HG03060 (cell line): ENCODE measurements around the gene INPP5D.

Experiments
- ATAC-seq: cut with Tn5 transposase; IDR thresholded peaks from one replicate; pipeline ENCODE4 v1.9.1; 2021; ENCODE audit warnings: low read depth, moderate number of reproducible peaks; ENCODE audit not compliant: unreplicated experiment

The INPP5D gene

DNA sequence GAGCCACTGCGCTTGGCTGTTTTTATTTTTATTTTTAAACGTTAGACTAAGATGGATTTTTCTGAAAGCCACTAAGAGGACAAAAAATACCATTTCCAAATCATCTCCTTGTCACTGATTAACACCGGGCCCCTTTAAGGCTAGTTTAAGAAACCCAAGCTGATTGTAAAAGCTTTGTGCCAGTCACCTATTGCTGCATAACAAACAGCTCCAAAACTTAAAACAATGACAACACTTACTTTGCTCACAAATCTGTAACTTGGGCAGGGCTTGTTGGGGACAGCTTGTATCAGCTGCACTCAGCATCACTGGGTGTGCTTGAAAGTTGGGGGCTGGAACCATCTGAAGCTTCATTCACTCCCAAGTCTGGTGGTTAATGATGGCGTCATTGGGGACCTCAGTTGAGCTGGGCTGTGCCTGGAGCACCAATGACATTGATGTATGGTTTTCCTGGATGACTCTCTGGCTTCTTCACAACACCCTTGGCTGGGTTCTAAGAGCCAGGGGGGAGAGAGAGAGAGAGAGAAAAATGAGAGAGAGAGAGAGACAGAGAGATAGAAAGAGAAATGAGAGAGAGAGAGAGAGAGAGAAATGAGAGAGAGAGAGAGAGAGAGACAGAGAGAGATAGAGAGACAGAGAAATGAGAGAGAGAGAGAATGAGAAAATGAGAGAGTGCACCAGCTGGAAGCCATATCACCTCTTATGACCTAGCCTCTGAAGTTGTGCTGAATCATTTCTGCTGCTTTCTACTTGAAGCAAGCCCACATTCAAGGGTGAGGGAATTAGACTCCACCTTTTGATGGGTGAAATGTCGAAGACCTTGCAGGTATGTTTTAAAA, 165.3 kb downstream of the INPP5D start:
- ATAC-seq: no peak

DNA sequence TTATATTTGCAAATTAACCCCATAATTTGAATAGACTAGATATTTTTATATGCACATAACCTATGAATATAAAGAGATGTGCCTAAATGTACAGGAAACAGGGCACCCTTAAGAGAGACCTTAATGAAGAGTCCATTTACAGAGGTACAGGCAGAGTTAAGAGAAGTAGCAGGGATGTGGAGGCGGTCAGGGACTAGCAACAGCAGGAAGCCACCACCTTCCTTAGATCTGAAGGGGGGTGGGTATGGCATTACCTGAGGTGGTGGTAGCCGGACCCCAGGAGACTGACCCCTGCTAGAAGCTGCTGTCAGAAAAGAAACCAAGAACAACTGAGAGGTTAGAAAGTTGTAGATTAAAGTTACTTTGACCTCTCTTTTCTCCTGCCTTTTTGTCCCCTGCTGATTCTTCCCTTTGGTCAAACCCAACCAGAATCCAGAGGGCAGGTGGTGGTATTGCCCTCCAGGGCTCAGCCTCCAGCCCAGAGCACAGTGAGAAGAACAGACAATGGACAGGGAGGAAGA, 166.4 kb downstream of the INPP5D start:
- ATAC-seq: no peak

DNA sequence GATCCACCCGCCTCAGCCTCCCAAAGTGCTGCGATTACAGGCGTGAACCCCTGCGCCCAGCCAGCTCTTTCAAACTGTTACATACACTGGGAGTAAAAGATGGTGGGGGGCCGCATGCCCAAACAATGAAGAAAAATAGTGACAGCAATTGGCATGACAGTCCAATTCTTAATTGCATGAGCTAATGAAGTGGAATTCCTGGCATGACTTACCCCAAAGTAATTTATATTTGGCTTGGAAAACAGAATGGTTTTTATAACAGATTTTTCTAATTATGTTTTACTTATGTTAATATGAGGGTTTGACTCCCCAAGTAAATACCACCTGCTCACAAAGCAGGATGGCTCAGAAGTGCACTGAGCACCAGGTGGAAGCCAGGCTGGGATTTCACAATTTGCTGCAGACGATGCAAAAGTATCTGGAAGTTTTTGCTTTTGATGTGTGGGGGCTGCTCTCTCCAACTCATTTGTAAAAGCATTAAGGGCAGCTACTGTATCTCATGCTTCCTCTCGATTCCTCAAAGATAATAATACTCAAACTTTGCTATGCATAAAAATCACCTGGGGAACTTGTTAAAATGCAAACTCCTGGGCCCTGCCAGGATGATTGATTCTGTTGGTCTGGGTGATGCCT, 167.3 kb downstream of the INPP5D start:
- no peak for ATAC-seq

DNA sequence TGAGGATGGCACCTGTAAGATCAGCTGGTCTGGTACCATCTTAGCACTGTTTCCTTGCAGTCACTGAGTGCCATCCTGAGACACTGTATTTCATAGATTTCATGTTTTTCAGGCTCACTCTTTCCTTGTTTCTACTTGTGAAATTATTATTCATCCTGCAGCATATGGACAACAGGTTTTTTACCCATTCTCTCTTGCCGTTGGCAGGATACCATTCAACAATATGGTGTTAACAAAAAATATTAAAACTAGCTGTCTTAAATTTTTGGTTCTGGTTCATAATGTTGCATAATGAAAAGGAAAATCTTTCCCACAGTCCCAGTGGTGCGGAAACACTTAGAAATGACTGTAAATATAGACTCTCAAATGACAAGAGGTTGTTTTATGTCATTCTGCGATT, 168.2 kb downstream of the INPP5D start:
- no peak for ATAC-seq

DNA sequence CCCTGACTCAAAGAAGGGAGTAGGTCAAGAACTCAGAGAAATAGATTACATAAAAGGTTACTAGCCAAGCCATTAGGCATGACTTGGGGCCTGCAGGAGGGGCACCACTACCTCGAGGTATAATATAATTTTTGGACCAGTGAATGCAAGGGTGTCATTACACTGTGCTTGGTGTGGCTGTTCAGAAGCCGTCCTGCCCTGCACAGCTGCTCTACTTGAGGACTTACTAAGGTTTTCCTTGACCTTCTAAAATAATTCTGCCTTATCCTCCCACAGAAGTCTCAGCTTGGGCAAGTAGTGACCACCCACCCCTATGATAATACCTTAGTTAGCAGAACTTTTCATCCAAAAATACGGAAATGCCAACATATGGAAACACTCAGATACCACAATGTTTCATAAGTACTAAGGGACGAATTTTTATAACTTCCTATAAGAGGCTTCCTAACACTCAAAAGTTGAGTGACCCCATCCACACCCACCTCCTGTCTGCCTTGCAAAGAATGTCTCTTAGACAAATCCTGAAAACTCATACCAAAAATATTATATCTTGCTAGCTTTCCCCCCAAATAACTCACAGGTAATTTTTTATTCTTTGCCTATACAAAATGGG, 173.6 kb downstream of the INPP5D start:
- ATAC-seq: no peak

DNA sequence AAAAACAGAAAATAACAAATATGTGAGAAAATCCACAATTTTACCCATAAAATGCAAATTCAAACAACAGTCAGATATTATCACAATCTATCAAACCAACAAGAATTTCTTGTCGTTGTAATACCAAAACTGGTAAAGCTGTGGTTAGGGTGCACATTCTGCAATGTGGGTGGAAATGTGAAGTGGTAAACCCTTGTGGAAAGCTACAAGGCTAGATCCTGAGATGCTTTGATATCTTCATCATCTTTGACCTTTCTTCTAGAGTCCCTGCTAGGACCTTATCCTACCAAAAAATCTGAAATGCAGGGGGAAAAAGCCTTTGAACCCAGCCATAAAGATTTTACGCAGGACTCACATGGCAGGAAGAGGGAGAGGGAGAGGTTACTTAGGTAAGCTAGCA, 174.1 kb downstream of the INPP5D start:
- ATAC-seq: no peak

DNA sequence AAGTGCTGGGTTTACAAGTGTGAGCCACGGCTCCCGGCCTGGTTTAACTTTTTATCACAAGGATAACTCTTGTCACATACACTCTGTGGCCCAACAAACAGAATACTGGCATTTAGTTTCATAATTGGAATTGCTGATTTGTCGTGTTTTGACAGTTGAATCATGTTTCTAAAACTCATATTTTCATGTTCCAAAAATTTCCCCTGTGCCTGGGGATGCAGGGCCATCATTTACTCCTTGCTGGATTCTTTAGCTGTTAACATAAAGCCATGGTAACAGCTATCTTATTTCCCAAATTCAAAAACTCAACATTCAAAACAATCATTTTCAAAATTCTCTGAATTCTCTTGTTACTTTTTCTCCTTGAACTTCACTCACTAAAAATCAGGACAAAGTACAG, 174.9 kb downstream of the INPP5D start:
- no peak for ATAC-seq

DNA sequence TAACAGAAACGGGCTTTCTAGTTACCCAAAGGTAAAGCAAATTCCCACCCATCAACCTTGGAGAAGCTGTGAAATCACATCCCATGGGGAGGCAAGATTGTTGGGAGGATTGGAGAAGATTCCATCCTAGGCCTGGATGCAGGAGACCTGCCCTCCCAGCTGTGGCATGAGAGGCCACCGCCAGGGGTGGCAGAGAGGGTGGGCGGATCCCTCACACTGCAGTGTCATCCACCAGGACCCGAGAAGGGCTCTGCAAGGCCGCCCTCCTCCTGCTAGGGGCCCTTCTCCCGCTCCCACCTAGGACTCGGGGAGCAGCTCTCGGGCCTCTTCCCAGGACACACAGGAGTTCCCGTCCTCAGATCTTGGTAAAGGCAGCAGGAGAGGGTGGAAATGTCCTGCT, 175.8 kb downstream of the INPP5D start:
- ATAC-seq: no peak

DNA sequence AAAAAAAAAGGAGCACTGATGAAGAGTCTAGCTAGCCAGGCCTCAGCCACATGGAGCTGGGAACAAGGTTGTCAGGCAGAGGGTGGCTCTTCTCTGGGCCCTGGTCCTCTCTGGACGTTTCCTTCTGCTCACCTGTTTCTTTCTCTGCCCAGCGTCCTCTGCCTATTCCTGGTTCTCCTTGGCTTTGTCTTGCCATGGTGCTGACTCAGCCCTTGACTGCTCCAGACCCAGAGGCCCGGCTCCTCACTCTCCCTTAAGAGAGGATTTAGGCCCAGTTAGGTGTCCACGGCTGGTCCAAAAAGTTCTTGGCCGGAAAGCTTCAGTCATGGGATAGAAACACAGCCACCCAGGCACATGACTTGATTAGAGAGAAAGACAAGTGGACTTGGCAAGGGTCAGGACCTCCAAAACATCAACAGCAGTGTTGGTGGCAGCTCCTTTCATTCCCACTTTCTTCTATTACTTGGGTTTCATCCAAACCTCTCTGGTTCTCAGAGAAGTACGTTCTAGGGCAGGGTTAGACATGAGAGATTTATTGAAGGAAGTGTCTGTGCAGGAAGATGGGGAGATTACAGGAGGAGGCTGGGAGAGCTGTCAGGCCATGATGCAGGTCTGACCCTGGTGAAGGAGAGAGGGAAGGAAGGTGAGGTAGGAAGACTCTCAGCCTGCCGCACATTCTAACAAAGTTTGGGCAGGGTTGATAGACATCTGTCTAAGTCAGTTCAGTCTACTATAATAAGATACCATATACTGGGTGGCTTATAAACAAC, 176.9 kb downstream of the INPP5D start:
- no peak for ATAC-seq

DNA sequence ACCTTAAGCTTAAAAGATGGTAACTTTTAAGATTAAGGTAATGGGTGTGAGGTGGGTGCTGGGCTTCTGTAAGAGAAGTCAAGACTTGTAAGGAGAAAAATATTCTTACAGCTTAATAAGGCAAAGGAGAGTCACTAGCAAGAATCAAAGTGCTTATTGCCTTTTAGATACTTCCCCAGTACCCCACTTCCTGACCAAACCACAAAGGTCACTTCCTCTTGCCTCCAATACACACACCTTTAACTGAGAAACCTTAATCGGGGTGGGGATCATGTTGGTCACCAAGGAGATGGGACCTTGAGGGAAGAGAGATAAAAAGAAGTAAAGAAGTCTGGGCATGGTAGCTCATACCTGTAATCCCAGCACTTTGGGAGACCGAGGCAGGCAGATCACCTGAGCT, 180.8 kb downstream of the INPP5D start:
- no peak for ATAC-seq

DNA sequence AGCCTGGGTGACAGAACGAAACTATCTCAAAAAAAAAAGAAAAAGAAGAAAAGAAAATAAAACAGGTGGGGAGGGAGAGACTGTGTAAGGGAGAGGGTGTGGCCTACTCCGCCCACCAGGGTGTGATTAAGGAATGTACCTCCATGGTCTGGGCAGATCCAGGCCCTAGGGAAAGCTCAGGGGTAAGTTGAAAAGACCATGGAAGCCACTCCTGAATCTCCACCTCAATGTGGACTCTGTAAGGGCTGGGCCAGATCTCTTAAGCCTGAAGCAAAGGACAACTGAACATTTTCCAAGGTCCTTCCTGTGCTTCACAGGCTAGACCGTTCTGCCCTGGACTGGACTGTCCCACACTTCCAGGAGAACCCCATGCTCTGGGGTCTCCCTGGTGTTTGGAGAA, 181.7 kb downstream of the INPP5D start:
- no peak for ATAC-seq

DNA sequence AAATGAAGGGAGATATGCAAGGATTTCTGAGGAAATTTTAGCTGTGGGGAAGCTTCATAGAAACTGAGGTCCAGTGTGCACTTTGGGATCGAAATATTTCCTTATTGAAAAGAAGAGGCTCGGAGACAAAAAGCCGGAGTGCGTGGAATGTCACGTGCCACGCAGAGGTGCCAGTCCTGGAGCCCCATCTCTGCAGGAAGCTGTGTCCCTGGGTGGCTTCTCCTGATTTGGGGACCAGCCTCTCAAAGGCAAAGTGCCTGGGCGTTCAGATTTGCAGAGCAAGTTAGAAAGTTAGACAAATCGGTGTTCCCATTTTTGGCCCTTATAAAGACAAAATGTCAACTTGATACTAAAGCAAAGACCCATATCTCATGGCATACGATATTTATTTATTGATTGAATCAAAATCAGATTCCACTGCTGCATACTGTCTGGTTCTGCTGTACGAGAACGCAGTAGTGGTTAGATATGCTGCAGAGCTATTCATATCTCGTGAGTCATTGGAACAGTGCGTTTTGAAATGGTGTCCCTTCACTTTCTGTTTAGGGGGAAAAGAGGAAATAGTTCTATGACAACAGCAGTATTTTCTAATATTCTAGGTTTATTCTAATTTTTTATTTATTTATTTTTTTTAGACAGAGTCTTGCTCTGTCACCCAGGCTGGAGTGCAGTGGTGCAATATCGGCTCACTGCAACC, 182.2 kb downstream of the INPP5D start:
- no peak for ATAC-seq

DNA sequence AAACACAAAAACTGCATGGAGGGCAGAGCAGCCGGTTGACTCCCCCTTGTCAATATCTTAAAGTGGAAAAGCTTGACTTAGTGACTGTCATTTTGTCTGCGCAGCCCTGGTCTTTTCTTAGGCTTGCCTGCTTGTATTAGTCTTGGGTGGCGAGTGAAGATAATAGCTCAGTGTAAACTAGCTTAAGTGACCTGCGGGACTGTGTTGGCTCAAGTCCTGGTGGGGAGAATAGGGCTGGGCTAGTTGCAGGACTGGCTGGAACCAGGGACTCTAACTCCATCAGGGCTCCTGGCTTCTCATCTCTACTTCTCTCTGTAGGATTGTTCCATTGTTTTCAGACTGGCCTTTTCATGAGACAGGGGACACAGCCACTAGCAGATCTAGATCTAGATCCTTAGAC, 183.2 kb downstream of the INPP5D start:
- no peak for ATAC-seq

DNA sequence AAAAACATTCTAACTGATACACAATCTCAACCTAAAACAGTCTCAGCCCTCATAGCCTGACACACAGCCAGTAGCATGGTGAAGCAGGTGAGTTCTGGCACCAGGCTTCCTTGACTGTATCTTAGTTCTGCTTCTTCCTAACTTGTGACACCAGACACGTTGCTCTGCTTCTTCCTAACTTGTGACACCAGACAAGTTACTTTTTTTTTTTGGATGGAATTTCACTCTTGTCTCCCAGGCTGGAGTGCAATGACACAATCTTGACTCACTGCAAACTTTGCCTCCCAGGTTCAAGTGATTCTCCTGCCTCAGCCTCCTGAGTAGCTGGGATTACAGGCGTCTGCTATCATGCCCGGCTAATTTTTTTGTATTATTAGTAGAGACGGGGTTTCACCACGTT, 184.7 kb downstream of the INPP5D start:
- no peak for ATAC-seq

DNA sequence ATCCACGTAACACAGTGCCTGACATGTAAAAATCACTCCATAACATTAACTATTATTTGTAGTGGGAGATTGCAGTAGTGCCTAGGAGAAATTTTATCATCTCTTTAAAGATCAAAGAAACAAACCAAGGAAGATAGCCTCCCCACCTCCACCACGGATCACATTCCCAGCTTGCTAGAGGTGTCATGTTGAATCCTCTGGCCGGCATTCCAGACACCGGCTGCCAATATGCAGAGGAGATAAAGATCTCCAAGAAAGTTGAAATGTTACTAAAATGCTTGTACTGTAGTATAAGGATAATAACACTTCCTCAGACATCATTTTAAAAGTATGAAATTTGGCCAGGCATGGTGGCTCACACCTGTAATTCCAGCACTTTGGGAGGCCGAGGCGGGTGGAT, 185.3 kb downstream of the INPP5D start:
- ATAC-seq: no peak

DNA sequence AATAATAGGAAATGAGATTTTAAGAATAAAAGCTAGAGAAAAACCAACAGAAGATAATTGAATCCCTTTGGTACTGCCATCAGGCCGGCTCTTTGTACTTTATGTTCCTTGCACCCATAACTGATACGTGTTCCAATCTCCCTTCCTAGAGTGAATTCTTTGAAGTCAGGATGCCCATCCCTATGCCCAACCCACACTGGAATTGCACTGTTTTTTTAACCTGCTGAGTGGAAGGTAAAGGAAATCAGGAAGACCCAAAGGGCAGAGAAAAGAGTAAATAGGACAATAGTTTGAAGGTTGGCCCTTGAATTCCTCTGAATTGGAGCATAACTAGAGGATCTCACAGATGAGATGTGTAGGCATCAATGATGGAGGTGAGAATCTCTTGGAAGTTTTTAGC, 187.0 kb downstream of the INPP5D start:
- ATAC-seq: no peak

DNA sequence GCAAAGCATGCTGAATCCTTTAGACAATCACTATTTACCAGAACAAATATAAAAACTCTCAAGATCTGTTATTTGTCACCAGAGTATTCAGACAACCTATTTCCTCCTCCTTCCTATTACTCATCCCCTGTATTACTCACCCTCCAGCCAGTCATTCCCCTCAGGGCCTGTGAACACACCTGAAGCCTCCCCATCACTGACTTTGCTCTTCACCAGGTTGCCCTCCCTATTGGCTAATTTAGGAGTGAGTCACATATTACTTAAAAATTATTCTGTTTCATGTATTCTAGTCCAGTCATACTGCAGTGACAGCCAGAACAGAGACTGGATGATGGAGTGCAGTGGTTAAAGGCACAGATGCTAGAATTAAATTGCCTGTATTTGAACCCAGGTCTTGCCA, 187.6 kb downstream of the INPP5D start:
- ATAC-seq: no peak

DNA sequence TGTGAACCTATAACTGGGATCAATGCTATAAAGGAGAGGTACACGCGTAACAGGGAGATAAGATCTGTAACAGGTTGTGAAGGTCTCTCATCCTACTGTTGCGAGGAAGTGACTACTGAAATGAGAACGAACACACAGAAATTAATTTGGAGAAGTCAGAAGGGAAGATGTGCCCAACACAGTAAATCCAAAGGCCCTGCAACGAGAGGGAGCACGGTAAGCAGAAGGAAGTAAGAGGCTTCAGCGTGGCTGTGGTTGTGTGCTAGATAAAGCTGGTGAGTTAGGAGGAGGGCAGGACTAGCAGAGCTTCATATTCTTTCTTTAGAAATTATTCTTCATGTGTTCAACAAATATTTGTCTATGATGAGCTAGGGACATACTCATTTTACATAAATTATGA, 188.9 kb downstream of the INPP5D start:
- no peak for ATAC-seq

DNA sequence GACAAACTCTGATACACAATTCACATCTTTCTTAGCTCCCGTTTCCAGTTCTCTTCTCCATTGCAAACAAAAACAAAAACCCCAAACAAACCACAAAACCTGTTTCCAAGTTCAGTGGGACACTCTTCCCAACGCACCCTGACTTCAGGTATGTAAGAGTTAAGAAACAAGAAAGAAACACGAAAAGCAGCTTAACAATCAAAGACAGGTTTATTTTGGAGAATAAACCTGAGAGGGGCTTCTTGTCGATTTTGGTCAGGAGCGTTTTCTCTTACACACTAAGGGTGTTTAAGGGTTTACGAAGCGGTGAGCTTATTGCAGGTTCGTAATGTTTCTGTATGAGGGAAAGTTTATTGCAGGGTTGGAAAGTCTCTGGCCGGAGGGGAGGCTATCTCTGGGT, 190.4 kb downstream of the INPP5D start:
- ATAC-seq: no peak

DNA sequence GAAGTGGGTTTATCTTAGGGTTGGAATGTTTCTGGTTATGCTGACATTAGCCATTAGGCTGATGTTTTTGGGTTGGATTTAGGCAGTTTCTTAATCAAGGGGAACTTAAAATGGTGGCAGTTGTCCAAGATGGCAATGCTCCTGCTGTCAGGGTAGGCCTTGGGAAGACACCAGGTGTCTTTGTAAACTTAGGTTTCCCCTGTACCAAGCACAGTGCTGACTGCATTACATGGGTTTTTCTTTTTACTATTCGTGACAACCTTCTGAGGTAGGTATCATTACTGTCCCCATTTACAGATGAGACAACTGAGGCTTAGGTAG, 190.8 kb downstream of the INPP5D start:
- ATAC-seq: no peak
